ENCODE results near the gene SDF4. TPM values are rescaled to one million over a fixed set of nuclear protein-coding genes. Genes with fewer than 3 reads are reported as not detected.

SDF4 gene
- total and polyA plus RNA-seq, 2 of the 8 experiments (the other 6 are each of a cell fraction or from before 2014, with no cell fraction given): 45.5 to 75.6 TPM

DNA sequence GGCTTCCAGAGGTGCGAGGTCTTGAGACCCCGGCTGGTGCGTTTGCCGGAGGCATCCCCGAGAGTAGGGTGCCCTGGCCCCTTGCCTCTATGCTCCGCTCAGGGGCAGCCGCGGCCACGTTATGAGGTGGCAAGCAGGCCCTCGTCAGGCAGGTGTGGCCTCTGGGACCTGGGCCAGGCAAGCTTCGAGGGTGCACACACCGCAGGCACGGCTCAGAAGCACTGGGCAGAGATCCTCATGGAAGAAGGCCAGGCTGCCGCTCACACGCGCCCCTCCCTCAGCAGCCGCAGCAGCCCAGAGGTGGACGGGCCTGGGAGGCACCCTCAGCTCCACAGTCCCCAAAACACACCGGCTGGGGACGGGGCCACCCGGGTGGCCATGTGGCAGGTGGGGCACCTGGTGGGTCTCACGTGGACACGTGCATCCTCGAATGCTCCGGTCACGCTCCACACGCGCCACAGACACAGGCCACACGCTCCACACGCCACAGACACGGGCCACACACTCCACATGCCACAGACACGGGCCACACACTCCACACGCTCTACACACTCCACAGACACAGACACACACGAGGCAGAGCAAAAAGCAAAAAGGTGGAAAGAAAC, 6.5 kb downstream of the SDF4 start:
- DNase-seq (ENCODE audit: low read depth in 1 of 2, low spot score in 2 of 2) (no peak), FAIRE-seq (no peak)
- no peak overlapping the region for H4K8ac ChIP-seq (ENCODE audit: extremely low read depth, insufficient read depth, low read length)
- no peak overlapping the region for H3K4me3 ChIP-seq (ENCODE audit: extremely low read depth in 1 of 4, insufficient read depth in 2 of 4, low read depth in 3 of 4, low read length in 4 of 4)
- no peak overlapping the region for H3K56ac ChIP-seq (replicated peaks; ENCODE audit: insufficient read length, low read depth, low read length)
- H3K23ac ChIP-seq (ENCODE audit: insufficient read length): no peak overlapping the region
- H3K9ac ChIP-seq (replicated peaks in 1 of 4; ENCODE audit: extremely low read depth in 1 of 4, low read depth in 3 of 4, low read length in 3 of 4): no peak overlapping the region
- no peak overlapping the region for H2BK20ac ChIP-seq (ENCODE audit: low read length)
- no peak overlapping the region for H3K4ac ChIP-seq (replicated peaks; ENCODE audit: insufficient read length, low read depth, low read length)
- H4K5ac ChIP-seq (ENCODE audit: insufficient read length, low read depth, low read length): no peak overlapping the region
- H2BK12ac ChIP-seq (ENCODE audit: low read depth, low read length): no peak overlapping the region
- no peak overlapping the region for H4K91ac ChIP-seq (replicated peaks; ENCODE audit: insufficient read length, low read length)
- H2BK5ac ChIP-seq (ENCODE audit: low read depth, low read length): 0 out of 2 replicates have a peak overlapping the region, but pooled peaks have one; percentile 18
- peaks cover 4 to 32% (median 17%) of the 10 kb centered on the region in 4 experiments; a peak in 7 of 8 replicates for H3K36me3 ChIP-seq (ENCODE audit: control insufficient read depth in 2 of 4, insufficient read depth in 4 of 4, low read length in 3 of 4)
- H3K23me2 ChIP-seq (ENCODE audit: low read depth, low read length): no peaks in the 10 kb centered on the region; the same call in 1 of the 2 replicates
- H3K9me3 ChIP-seq (ENCODE audit: insufficient read depth in 2 of 2, low read depth in 1 of 2, low read length in 1 of 2): no peaks in the 10 kb centered on the region
- H3K79me1 ChIP-seq (ENCODE audit: low read depth, low read length): peaks cover 34% of the 10 kb centered on the region
- WGBS, 2 experiments (ENCODE audit: extremely low coverage in 1 of 2, insufficient coverage in 1 of 2, insufficient read length in 1 of 2, insufficient replicate concordance in 2 of 2, low coverage in 1 of 2, low lambda C conversion rate in 2 of 2, missing lambda C conversion rate in 1 of 2): 92% methylated on average over 30 of the region's 34 CpGs; no CpG with 5 or more reads in 1 of the 2 experiments
- H2AFZ ChIP-seq (ENCODE audit: low read length): no peak overlapping the region
- no peaks in the 10 kb centered on the region for H3K27me3 ChIP-seq (replicated peaks in 1 of 4; ENCODE audit: control insufficient read depth in 3 of 4, extremely low read depth in 1 of 4, insufficient read depth in 3 of 4, low read length in 3 of 4)
- no peak overlapping the region for H2BK15ac ChIP-seq (ENCODE audit: low read length)
- no peak overlapping the region for H3K14ac ChIP-seq (ENCODE audit: insufficient read length)
- no peak overlapping the region for H2BK120ac ChIP-seq (replicated peaks; ENCODE audit: low read depth, low read length)
- ChIA-PET CTCF (ENCODE audit: partially characterized antibody) (interaction anchor here (1.1 to 6.2 kb wide), 5 partner anchors 10 to 103 kb away, joined by 3 to 28 read pairs (median 4); no protein-coding TSS in a partner anchor), POLR2A (ENCODE audit: partially characterized antibody) (interaction anchor here (1.0 to 3.1 kb wide), 2 partner anchors 9 to 51 kb away, joined by 3 to 15 read pairs; partner anchors contain the start of gene TTLL10)
- peaks cover 6 to 27% of the 10 kb centered on the region in 2 experiments; a peak in 3 of 4 replicates for H3K79me2 ChIP-seq (ENCODE audit: control insufficient read depth in 1 of 2, insufficient read depth in 2 of 2, low read length in 2 of 2)
- H3K4me2 ChIP-seq (ENCODE audit: insufficient read depth in 1 of 2, low read depth in 2 of 2, low read length in 2 of 2): no peak overlapping the region
- H3K27ac ChIP-seq (ENCODE audit: low read depth, low read length): no peak overlapping the region
- H2AK5ac ChIP-seq (ENCODE audit: low read depth, low read length): no peak overlapping the region
- peaks cover 5 to 31% of the 10 kb centered on the region in 2 experiments for H4K20me1 ChIP-seq (replicated peaks in 1 of 2; ENCODE audit: control insufficient read depth in 1 of 2, insufficient read depth in 2 of 2, low read length in 2 of 2)
- H3K4me1 ChIP-seq (replicated peaks in 1 of 4; ENCODE audit: control insufficient read depth in 3 of 4, insufficient read depth in 4 of 4, low read length in 3 of 4): no peaks in the 10 kb centered on the region
- H3K18ac ChIP-seq (ENCODE audit: extremely low read depth, low read length): no peak overlapping the region
- TF ChIP-seq EGR1 (IDR thresholded peaks at IDR 0.05; ENCODE audit: borderline replicate concordance, low read depth, low read length) (peak; percentile 46; the same call in 1 of the 2 replicates), CBX8 (IDR thresholded peaks at IDR 0.05; ENCODE audit: borderline replicate concordance, low read depth, low read length) (no peak)

All from H1 (cell line).